ENCODE results near the gene AK3. TPM values are rescaled to one million over a fixed set of nuclear protein-coding genes. Genes with fewer than 3 reads are reported as not detected.

Gene AK3
- total RNA-seq, 2 experiments from 2014 or later: 43.3 to 108 TPM

GRCh38 chr9:4743131-4743875 lies 2.3 kb upstream of the AK3 start:
- DNase-seq (ENCODE audit: low spot score): no peak
- Histone ChIP-seq H3K4me2 (ENCODE audit: low read length) (no peak overlapping the region), H3K79me2 (ENCODE audit: insufficient read depth, low read depth, low read length) (peaks cover 22% of the 10 kb centered on the region), H2AFZ (ENCODE audit: low read length) (no peak overlapping the region), H3K36me3 (ENCODE audit: insufficient read depth, low read length) (no peaks in the 10 kb centered on the region), H3K4me1 (ENCODE audit: insufficient read depth, low read length, poor library complexity, severe bottlenecking) (peaks cover 22% of the 10 kb centered on the region), H3K9me2 (ENCODE audit: insufficient read depth, low read length) (no peaks in the 10 kb centered on the region), H3K9me3 (ENCODE audit: low read length) (no peaks in the 10 kb centered on the region), H3K27ac (ENCODE audit: low read depth, low read length, poor library complexity, severe bottlenecking) (no peak overlapping the region), H3K4me3 (ENCODE audit: low read depth, low read length, poor library complexity, severe bottlenecking) (no peak overlapping the region), H4K20me1 (ENCODE audit: insufficient read depth, low read length) (0 out of 2 replicates have a peak, but pooled peaks cover 3% of the 10 kb centered on the region)
- ChIA-PET CTCF (ENCODE audit: unreplicated experiment) (no interaction called here), POLR2A (interaction anchor here (1.0 to 1.8 kb wide), 3 partner anchors 12 to 242 kb away, joined by 3 to 8 read pairs (median 4); partner anchors contain the start of gene JAK2)
- BruUV-seq (replicated peaks): no TSS peak
- intact Hi-C loops (cut with micrococcal nuclease; ENCODE audit: unreplicated experiment): loop anchor here (5.0 kb wide), 2 partner anchors 141 to 694 kb away; partner anchors contain the start of gene PLGRKT
- TF ChIP-seq CTCF (conservative IDR thresholded peaks at IDR 0.05; ENCODE audit: low read length) (no peak), EZH2phosphoT487 (IDR thresholded peaks at IDR 0.05; ENCODE audit: borderline replicate concordance, low read depth, low read length) (no peak)

GRCh38 chr9:4742246-4742645 lies 1.2 kb upstream of the AK3 start:
- Histone ChIP-seq H3K9me3 (ENCODE audit: low read length) (no peaks in the 10 kb centered on the region), H3K27ac (ENCODE audit: low read depth, low read length, poor library complexity, severe bottlenecking) (no peak overlapping the region), H3K9me2 (ENCODE audit: insufficient read depth, low read length) (no peaks in the 10 kb centered on the region), H3K4me1 (ENCODE audit: insufficient read depth, low read length, poor library complexity, severe bottlenecking) (peaks cover 23% of the 10 kb centered on the region), H3K36me3 (ENCODE audit: insufficient read depth, low read length) (no peaks in the 10 kb centered on the region), H3K4me3 (ENCODE audit: low read depth, low read length, poor library complexity, severe bottlenecking) (peak overlapping the region; percentile 86), H3K4me2 (ENCODE audit: low read length) (peak overlapping the region; percentile 76), H3K79me2 (ENCODE audit: insufficient read depth, low read depth, low read length) (peaks cover 33% of the 10 kb centered on the region), H4K20me1 (ENCODE audit: insufficient read depth, low read length) (peaks cover 3% of the 10 kb centered on the region; the same call in 1 of the 2 replicates), H2AFZ (ENCODE audit: low read length) (peak overlapping the region; percentile 75; the same call in 1 of the 2 replicates)
- POLR2A ChIA-PET: interaction anchor here (1.0 to 2.6 kb wide), 6 partner anchors 13 to 886 kb away, joined by 3 to 8 read pairs (median 4); partner anchors contain the start of genes JAK2, PLGRKT and RIC1
- BruUV-seq (replicated peaks): TSS peak; percentile 70
- CTCF ChIA-PET (ENCODE audit: unreplicated experiment): no interaction called here
- intact Hi-C loops (cut with micrococcal nuclease; ENCODE audit: unreplicated experiment): loop anchor here (5.0 kb wide), 2 partner anchors 140 to 695 kb away; partner anchors contain the start of gene PLGRKT
- no peak for DNase-seq (ENCODE audit: low spot score)
- TF ChIP-seq EZH2phosphoT487 (IDR thresholded peaks at IDR 0.05; ENCODE audit: borderline replicate concordance, low read depth, low read length) (no peak), CTCF (conservative IDR thresholded peaks at IDR 0.05; ENCODE audit: low read length) (no peak)
